Measurements from ENCODE around the gene BICD2. TPM values are rescaled to one million over a fixed set of nuclear protein-coding genes. Genes with fewer than 3 reads are reported as not detected.

Gene BICD2
- total and polyA plus RNA-seq, 2 of the 13 experiments (the other 11 are each of a cell fraction or from before 2014, with no cell fraction given) = 5.1 to 17.4 TPM

- Histone ChIP-seq H3K27ac (ENCODE audit: extremely low read length, insufficient read depth, low read length) (no peak overlapping the region), H3K9me3 (ENCODE audit: low read length) (no peaks in the 10 kb centered on the region), H3K9ac (ENCODE audit: insufficient read depth, low read depth, low read length) (no peak overlapping the region), H3K36me3 (replicated peaks in 1 of 2; ENCODE audit: control insufficient read depth in 1 of 2, insufficient read depth in 2 of 2, low read length in 2 of 2) (no peaks in the 10 kb centered on the region), H3K4me3 (replicated peaks in 1 of 3; ENCODE audit: insufficient read depth in 1 of 3, low read depth in 2 of 3, low read length in 3 of 3) (no peak overlapping the region), H3K79me2 (ENCODE audit: insufficient read depth, low read length) (no peaks in the 10 kb centered on the region), H4K20me1 (ENCODE audit: insufficient read depth, low read length) (no peaks in the 10 kb centered on the region), H3K4me2 (ENCODE audit: low read depth, low read length) (no peak overlapping the region), H3K4me1 (ENCODE audit: insufficient read depth, low read length) (peaks cover 13% of the 10 kb centered on the region), H3K27me3 (ENCODE audit: control insufficient read depth in 1 of 2, insufficient read depth in 2 of 2, low read length in 2 of 2) (peaks cover 0 to 11% of the 10 kb centered on the region in 2 experiments; a peak in 2 of 5 replicates), H2AFZ (ENCODE audit: low read length) (no peak overlapping the region)
- 51% methylated on average over 4 of the region's 7 CpGs for WGBS (ENCODE audit: low lambda C conversion rate)
- BruUV-seq (replicated peaks) = no TSS peak
- in situ Hi-C loops (cut with HindIII; ENCODE audit: extremely low pct_ligation_motif_present, low pct_unique_long_range_greater_than_20kb) = no loop called here
- CTCF ChIA-PET (ENCODE audit: low intra/inter-chr PET ratio, low total read pairs) = no interaction called here
- POLR2A ChIA-PET = no interaction called here
- intact Hi-C loops (cut with micrococcal nuclease; ENCODE audit: unreplicated experiment) = no loop called here
- no peak for ATAC-seq
- DNase-seq (ENCODE audit: low spot score) = no peak
- FAIRE-seq = no peak
- TF ChIP-seq GLI4 (CRISPR knock-in tag; IDR thresholded peaks at IDR 0.05; ENCODE audit: borderline replicate concordance) = no peak
- TF ChIP-seq HHEX (CRISPR knock-in tag; IDR thresholded peaks at IDR 0.05) = no peak
- TF ChIP-seq ZNF550 (CRISPR knock-in tag; IDR thresholded peaks at IDR 0.05; ENCODE audit: borderline replicate concordance) = no peak
- TF ChIP-seq IRF2 (CRISPR knock-in tag; IDR thresholded peaks at IDR 0.05) = no peak
- no peak for TF ChIP-seq U2AF1 (optimal IDR thresholded peaks at IDR 0.05; ENCODE audit: low read depth, low read length)
- no peak for TF ChIP-seq LRRFIP1 (CRISPR knock-in tag; conservative IDR thresholded peaks at IDR 0.05)
- no peak for TF ChIP-seq EHMT2 (IDR thresholded peaks at IDR 0.05; ENCODE audit: borderline replicate concordance, low read depth, low read length)
- TF ChIP-seq ZNF280D (CRISPR knock-in tag; IDR thresholded peaks at IDR 0.05) = no peak
- TF ChIP-seq ZNF749 (CRISPR knock-in tag; IDR thresholded peaks at IDR 0.05; ENCODE audit: borderline replicate concordance) = no peak
- no peak for TF ChIP-seq ZNF44 (CRISPR knock-in tag; IDR thresholded peaks at IDR 0.05)
- no peak for TF ChIP-seq ZBTB3 (CRISPR knock-in tag; IDR thresholded peaks at IDR 0.05; ENCODE audit: borderline replicate concordance, low read depth)
- no peak for TF ChIP-seq NFYB (CRISPR knock-in tag; IDR thresholded peaks at IDR 0.05)
- TF ChIP-seq ARID4A (CRISPR knock-in tag; IDR thresholded peaks at IDR 0.05; ENCODE audit: borderline replicate concordance) = no peak
- no peak for TF ChIP-seq ARID3A (IDR thresholded peaks at IDR 0.05; ENCODE audit: low read depth, low read length)
These were observed 29.8 kb upstream of the BICD2 start for GRCh38 chr9:92794426-92794825.

Data from HepG2 (cell line).